Subcutaneous abdominal adipose tissue (tissue), 5 donors: ENCODE results near the gene FOXP4.

Experiments used
- H3K27ac ChIP-seq: one replicate; pipeline ENCODE4 v1.7.0; 2013; ENCODE audit warnings: low read depth, mild to moderate bottlenecking, inconsistent platforms, low read length, moderate library complexity
- H3K27me3 ChIP-seq, 5 donors: one replicate each; pipeline ENCODE4 v1.7.0; 2013; ENCODE audit warnings: low read length in 5 of 5, inconsistent platforms in 1 of 5; ENCODE audit not compliant: control insufficient read depth in 5 of 5, insufficient read depth in 4 of 5
- H3K36me3 ChIP-seq, 5 donors: one replicate each; pipeline ENCODE4 v1.7.0; 2013; ENCODE audit warnings: low read length in 5 of 5; ENCODE audit not compliant: control insufficient read depth in 5 of 5, insufficient read depth in 5 of 5
- H3K4me1 ChIP-seq, 5 donors: one replicate each; pipeline ENCODE4 v1.7.0; 2013; ENCODE audit warnings: low read length in 5 of 5, mild to moderate bottlenecking in 3 of 5, moderate library complexity in 1 of 5; ENCODE audit not compliant: control insufficient read depth in 5 of 5, insufficient read depth in 5 of 5
- H3K4me3 ChIP-seq, 5 donors: one replicate each; pipeline ENCODE4 v1.7.0; 2013; ENCODE audit warnings: low read length in 5 of 5, low read depth in 1 of 5
- H3K9ac ChIP-seq, 5 donors: one replicate each; pipeline ENCODE4 v1.7.0; 2013; ENCODE audit warnings: low read length in 5 of 5, mild to moderate bottlenecking in 4 of 5, moderate library complexity in 3 of 5
- H3K9me3 ChIP-seq, 5 donors: one replicate each; pipeline ENCODE4 v1.7.0; 2013; ENCODE audit warnings: low read length in 5 of 5; ENCODE audit not compliant: control insufficient read depth in 5 of 5
- donor health status: healthy.
- donor health status: healthy.
- donor health status: healthy.
- donor health status: healthy.
- donor health status: healthy.

The FOXP4 gene

DNA sequence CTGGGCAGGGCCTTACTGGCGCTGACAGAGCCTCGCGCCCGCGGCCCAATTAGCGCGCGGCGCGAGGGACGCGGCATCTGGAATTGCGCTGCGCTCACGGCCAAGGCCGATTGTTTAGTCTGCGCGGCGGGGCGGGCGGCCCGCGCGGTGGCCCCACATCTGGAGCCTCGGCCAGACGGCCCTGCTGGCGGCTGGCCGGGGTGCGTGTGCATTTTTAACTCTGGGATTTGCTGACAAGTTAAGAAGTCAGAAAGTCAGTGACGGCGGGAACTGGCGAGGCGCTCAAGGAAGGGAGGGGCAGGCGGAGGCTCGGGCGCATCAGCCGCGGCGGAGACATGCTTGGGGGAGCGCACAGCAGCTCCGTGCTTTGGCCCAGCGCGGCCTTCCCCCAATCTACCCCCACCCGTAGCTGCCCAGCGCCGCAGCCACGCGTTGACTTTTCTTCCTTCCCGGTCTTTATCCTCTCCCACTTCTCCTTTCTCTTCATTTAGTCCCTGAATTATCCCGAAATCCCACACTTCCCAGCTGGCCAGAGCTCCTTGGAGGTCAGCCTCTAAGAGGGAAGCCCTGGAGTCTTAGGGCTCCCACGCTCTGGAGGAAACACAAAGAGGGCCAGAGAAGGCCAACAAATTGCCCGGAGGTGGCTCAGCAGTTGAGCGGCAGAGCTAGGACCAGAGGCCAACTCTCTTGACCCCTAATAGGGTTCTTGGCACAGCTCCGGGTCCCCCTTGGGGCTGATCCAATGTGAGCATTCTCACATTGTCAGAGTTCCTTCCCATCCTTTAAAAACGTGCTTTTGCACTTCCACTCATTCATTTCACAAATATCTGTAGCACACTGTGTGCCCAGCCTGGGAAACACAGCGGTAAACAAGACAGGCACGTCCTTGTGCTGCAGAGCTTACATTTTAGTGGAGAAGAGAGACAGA is 40.8 kb upstream of the FOXP4 start:
- Histone ChIP-seq H3K27ac (no peak overlapping the region), H3K27me3 (peaks cover 0 to 43% (median 8%) of the 10 kb centered on the region in 5 donors), H3K4me3 (peak overlapping the region; percentile 32 to 60 (median 55)), H3K9ac (peak overlapping the region in 2 of 5 donors; percentile 30 to 54), H3K36me3 (no peaks in the 10 kb centered on the region), H3K9me3 (no peaks in the 10 kb centered on the region), H3K4me1 (peaks cover 4 to 30% (median 26%) of the 10 kb centered on the region in 5 donors)

DNA sequence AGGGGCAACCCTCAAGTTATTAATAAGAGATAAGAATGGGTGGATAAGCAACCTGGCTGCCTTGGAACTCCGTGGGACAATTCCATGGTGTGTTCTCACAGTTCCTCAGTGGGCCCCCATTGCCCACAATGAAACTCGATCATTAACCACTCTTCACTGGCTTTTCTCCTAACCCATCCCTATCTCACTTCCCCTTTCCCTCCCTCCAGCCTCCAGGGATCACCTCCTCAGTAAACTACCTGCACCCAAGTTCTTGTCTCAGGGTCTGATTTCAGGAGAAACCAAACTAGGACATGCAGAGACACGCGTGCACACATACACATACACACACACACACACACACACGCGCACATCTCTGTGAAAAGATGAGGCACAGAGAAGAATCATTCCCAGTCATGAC is 37.7 kb upstream of the FOXP4 start:
- Histone ChIP-seq H3K27ac (no peak overlapping the region), H3K36me3 (no peaks in the 10 kb centered on the region), H3K27me3 (peaks cover 0 to 51% (median 9%) of the 10 kb centered on the region in 5 donors), H3K4me1 (peaks cover 7 to 24% (median 19%) of the 10 kb centered on the region in 5 donors), H3K9ac (no peak overlapping the region), H3K9me3 (no peaks in the 10 kb centered on the region), H3K4me3 (no peak overlapping the region)

GRCh38 chr6:41509580-41509979 is 36.6 kb upstream of the FOXP4 start:
- H3K4me3 ChIP-seq = no peak overlapping the region
- H3K27ac ChIP-seq = no peak overlapping the region
- H3K4me1 ChIP-seq = peaks cover 7 to 16% (median 11%) of the 10 kb centered on the region in 5 donors
- no peaks in the 10 kb centered on the region for H3K36me3 ChIP-seq
- H3K27me3 ChIP-seq = peaks cover 0 to 47% (median 6%) of the 10 kb centered on the region in 5 donors
- H3K9me3 ChIP-seq = no peaks in the 10 kb centered on the region
- H3K9ac ChIP-seq = no peak overlapping the region

DNA sequence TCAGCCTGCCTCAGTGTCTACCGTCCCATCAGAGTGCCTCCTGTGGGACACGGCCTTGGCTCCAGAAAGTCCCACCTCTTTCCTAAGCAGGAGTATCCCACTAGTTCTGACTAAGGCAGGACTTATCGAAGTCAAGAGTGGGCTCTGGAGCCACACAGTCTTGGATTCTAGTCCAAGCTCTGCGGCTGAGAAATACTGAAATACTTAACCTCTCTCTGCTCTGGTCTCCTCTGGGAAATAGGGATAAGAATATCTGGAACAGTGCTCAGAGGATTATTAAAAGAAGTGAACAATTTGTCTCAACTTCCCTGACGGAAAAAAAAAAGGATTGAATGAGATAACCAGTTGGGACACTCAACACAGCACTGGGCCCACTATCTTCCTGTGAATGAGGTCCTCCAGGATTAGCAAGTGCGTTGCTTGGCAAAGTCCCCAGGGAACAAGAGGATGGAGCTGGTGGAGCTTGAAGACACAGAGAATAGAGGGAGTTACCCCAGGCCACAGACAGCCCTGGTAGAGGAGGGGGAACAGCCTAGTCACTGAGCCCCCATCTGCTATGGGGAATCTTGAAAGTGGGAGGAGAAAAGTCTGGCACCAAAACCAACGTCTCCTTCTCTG is 34.6 kb upstream of the FOXP4 start:
- H3K4me1 ChIP-seq = peaks cover 0 to 3% (median 0%) of the 10 kb centered on the region in 5 donors
- H3K9me3 ChIP-seq = no peaks in the 10 kb centered on the region
- H3K27ac ChIP-seq = no peak overlapping the region
- H3K4me3 ChIP-seq = no peak overlapping the region
- H3K9ac ChIP-seq = no peak overlapping the region
- H3K36me3 ChIP-seq = no peaks in the 10 kb centered on the region
- H3K27me3 ChIP-seq = peaks cover 0 to 32% (median 6%) of the 10 kb centered on the region in 5 donors

GRCh38 chr6:41512146-41512701 is 34.0 kb upstream of the FOXP4 start:
- no peaks in the 10 kb centered on the region for H3K36me3 ChIP-seq
- H3K9me3 ChIP-seq = no peaks in the 10 kb centered on the region
- H3K4me3 ChIP-seq = no peak overlapping the region
- H3K27me3 ChIP-seq = peaks cover 0 to 29% (median 6%) of the 10 kb centered on the region in 5 donors
- peaks cover 0 to 3% (median 0%) of the 10 kb centered on the region in 5 donors for H3K4me1 ChIP-seq
- H3K9ac ChIP-seq = no peak overlapping the region
- H3K27ac ChIP-seq = no peak overlapping the region

GRCh38 chr6:41515995-41516394 is 30.2 kb upstream of the FOXP4 start:
- H3K4me3 ChIP-seq = no peak overlapping the region
- no peak overlapping the region for H3K27ac ChIP-seq
- H3K4me1 ChIP-seq = no peaks in the 10 kb centered on the region
- no peaks in the 10 kb centered on the region for H3K36me3 ChIP-seq
- H3K27me3 ChIP-seq = peaks cover 0 to 4% (median 0%) of the 10 kb centered on the region in 5 donors
- no peak overlapping the region for H3K9ac ChIP-seq
- no peaks in the 10 kb centered on the region for H3K9me3 ChIP-seq

DNA sequence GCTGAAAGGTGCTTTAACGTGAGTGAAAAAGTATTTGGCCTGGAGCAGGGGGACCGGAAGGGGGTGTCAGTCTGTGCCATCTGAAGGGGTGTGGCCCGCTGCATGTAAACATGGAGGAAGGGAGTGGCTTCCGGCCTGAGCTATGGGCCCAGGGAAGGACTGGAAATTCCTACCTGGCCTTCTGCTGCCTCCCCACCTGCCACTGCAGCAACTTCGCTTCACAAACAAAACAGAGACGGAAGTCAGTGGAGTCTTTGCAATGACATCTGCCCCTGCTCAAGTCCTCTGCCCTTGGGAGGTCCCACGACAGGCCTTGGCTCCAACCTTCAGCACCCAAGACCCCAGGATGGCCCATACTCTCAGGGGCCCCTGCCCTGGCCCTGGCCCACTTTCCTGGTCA is 28.1 kb upstream of the FOXP4 start:
- Histone ChIP-seq H3K27me3 (peaks cover under 1 to 10% (median 8%) of the 10 kb centered on the region in 5 donors), H3K4me3 (no peak overlapping the region), H3K27ac (no peak overlapping the region), H3K4me1 (no peaks in the 10 kb centered on the region), H3K9me3 (no peaks in the 10 kb centered on the region), H3K9ac (no peak overlapping the region), H3K36me3 (no peaks in the 10 kb centered on the region)

- Histone ChIP-seq H3K27ac (no peak overlapping the region), H3K4me1 (no peaks in the 10 kb centered on the region)
These were observed 26.9 kb upstream of the FOXP4 start for GRCh38 chr6:41519305-41519744.

GRCh38 chr6:41519745-41520699 is 26.2 kb upstream of the FOXP4 start:
- no peak overlapping the region for H3K27ac ChIP-seq
- no peaks in the 10 kb centered on the region for H3K36me3 ChIP-seq
- H3K9ac ChIP-seq = no peak overlapping the region
- H3K4me1 ChIP-seq = no peaks in the 10 kb centered on the region
- H3K4me3 ChIP-seq = no peak overlapping the region
- H3K27me3 ChIP-seq = peaks cover 6 to 18% (median 16%) of the 10 kb centered on the region in 5 donors
- no peaks in the 10 kb centered on the region for H3K9me3 ChIP-seq

More at GRCh38 chr6:41519305-41519744, 26.9 kb upstream of the FOXP4 start:
- no peaks in the 10 kb centered on the region for H3K9me3 ChIP-seq
- no peak overlapping the region for H3K9ac ChIP-seq
- H3K27me3 ChIP-seq = peaks cover 6 to 17% (median 13%) of the 10 kb centered on the region in 5 donors
- H3K36me3 ChIP-seq = no peaks in the 10 kb centered on the region
- no peak overlapping the region for H3K4me3 ChIP-seq
